NCI-H82 treated with DMSO at 0.1 percent for 48 hours (cell line): ENCODE results near the gene ROR2.

Experiments used
- DNase-seq: peaks from one replicate; lab custom pipeline; 2025; ENCODE audit not compliant: unreplicated experiment; lab: John Stamatoyannopoulos, UW

The ROR2 gene

GRCh38 chr9:91724609-91725505, 225.2 kb downstream of the ROR2 start:
- DNase-seq = no peak

GRCh38 chr9:91724068-91724440, 226.0 kb downstream of the ROR2 start:
- DNase-seq = no peak

- no peak for DNase-seq
Measured at GRCh38 chr9:91723420-91724067, 226.5 kb downstream of the ROR2 start.

- no peak for DNase-seq
Measured at GRCh38 chr9:91720751-91721705, 229.0 kb downstream of the ROR2 start.

DNA sequence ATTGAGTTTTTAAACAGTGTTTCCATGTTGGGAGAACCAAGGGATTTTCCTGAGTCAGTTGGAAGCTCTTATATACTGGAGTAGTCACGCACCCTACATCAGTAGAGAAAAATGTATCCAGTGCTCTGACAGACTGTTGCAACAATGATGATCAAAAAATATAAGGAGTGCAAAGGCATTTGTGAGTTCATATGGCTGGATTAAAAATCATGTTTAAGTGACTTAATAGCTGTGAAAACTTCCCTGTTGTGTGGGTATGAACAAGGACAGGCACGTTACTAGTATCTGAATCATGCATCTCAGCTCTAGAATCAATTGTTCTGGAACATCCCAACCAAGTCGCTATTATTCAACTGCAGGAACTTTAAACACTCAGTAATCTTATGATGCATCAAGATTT, 229.7 kb downstream of the ROR2 start:
- DNase-seq = no peak

- DNase-seq = no peak
Measured at GRCh38 chr9:91718071-91718470, 232.0 kb downstream of the ROR2 start.

DNA sequence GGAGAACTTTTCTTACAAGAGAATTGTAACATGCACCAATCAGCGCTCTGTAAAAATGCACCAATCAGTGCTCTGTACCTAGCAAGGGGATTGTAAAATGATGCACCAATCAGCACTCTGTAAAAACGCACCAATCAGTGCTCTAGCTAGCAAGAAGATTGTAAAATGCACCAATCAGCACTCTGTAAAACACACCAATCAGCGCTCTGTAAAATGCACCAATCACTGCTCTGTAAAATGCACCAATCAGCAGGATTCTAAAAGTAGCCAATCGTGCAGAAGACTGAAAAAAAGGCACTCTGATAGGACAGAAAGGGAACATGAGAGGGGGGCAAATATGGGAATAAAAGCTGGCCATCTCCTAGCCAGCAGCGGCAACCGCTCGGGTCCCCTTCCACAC, 233.2 kb downstream of the ROR2 start:
- DNase-seq = no peak

DNA sequence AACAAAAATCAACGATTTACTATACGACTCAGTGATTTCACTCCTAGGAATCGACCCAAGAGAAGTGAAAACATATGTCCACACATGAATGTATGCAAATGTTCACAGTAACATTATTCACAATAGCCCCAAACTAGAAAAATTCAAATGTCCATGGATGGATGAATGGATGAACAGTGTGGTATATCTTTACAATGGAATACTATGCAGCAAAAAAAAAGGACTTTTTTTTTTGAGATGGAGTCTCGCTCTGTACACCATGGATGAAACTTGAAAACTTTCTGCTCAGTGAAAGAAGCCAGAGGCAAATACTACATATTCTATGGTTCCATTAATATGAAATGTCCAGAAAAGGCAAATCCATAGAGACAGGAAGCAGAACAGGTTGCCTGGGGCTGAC, 233.8 kb downstream of the ROR2 start:
- DNase-seq = no peak

GRCh38 chr9:91714874-91715615, 235.0 kb downstream of the ROR2 start:
- no peak for DNase-seq

GRCh38 chr9:91714020-91714806, 235.8 kb downstream of the ROR2 start:
- no peak for DNase-seq

- DNase-seq = no peak
Measured at GRCh38 chr9:91712811-91713210, 237.2 kb downstream of the ROR2 start.

- DNase-seq = no peak
Measured at GRCh38 chr9:91711755-91712601, 238.1 kb downstream of the ROR2 start.

DNA sequence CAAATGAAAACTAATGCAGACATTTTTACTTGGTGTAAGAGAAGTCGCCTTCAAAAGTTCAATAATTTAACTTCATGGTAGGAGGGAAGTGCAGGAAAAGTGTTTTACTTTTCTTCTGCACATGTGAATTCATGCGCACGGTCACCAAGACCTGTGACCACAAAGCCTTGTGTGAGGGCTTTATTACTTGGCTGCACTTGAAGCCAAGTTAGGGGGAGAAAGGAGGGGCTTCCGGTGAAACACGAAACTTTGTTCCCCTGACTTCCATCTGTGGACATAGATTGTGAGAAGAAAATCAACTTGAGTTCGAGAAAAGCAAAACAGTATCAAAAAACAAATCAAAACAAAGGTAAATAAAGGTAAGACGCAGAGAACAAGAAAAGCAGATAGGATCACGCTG, 239.9 kb downstream of the ROR2 start:
- DNase-seq = no peak

DNA sequence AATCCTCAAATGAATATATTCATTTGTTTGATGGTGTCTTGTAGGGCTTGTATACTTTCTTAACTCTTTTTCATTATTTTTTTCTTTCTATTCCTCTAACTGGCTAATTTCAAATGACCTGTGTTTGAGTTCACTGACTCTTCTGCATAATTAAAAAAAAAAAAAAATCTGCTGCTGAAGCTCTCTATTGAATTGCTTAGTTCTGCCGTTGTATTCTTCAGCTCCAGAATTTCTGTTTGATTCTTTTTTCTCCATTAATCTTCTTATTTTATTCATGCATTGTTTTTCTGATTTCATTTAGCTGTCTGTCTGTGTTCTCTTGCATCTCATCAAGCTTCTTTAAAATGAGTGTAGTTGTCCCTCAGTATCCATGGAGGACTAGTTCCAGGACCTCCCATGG, 244.6 kb downstream of the ROR2 start:
- DNase-seq = no peak

DNA sequence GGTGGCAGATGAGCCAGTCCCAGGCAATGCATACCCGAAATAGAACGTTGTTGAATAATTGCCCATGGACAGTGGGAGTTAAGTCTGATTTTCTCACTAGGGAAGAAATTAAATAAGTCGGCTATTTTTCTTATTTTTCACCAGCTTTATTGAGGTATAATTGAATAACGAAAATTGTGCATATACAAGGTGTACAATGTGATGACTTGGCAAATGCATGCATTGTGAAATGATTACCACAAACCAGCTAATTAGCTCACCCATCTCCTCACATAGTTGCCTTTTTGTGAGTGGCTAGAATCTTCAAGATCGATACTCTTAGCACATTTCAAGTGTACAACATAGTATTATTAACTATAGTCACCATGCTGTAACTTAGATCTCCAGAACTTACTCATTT, 249.6 kb downstream of the ROR2 start:
- DNase-seq = no peak

GRCh38 chr9:91698266-91698665, 251.8 kb downstream of the ROR2 start:
- DNase-seq = no peak

DNA sequence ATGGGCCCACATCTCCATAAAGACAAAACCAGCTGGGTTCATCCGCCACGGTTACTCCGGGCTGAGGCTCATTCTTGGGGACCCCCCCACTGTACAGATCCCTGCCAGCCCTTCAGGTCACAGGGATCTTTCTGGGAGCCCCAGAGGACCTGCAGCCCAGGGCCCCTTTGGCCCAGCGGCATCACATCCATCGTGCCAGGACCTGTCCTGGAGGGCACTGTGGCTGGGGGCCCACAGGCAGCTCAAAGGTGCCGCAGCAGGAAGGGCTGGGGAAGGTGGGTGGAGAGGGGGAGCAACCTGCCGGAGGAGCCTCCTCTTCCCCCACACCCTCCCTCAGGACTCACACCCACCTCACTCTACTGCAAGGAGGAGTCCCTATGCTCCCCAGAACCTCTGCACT, 252.8 kb downstream of the ROR2 start:
- DNase-seq = no peak

GRCh38 chr9:91694081-91694870, 255.8 kb downstream of the ROR2 start:
- no peak for DNase-seq
